IMR-90 (cell line): ENCODE results near the gene NENF.

Source experiments
- BHLHE40 ChIP-seq: fragments of 150-350 bp; IDR thresholded peaks from 2 replicates; pipeline ENCODE4 v1.6.1; 2016; ENCODE audit warnings: mild to moderate bottlenecking, low read depth, low read length
- CEBPB ChIP-seq: IDR thresholded peaks from 2 replicates; pipeline ENCODE4 v1.6.1; 2012; ENCODE audit warnings: low read depth, low read length, improper control_type of control experiment
- CTCF ChIP-seq: conservative IDR thresholded peaks from 2 replicates; pipeline ENCODE4 v1.5.1; 2012; ENCODE audit warnings: mild to moderate bottlenecking, low read depth, low read length, improper control_type of control experiment
- ELK1 ChIP-seq: fragments of 150-350 bp; IDR thresholded peaks from 2 replicates; pipeline ENCODE4 v1.6.1; 2016; ENCODE audit warnings: low read depth, mild to moderate bottlenecking, low read length, moderate library complexity, borderline replicate concordance
- FOS ChIP-seq: fragments of 150-350 bp; IDR thresholded peaks from 2 replicates; pipeline ENCODE4 v1.6.1; 2016; ENCODE audit warnings: low read depth, low read length
- MAFK ChIP-seq: IDR thresholded peaks from 2 replicates; pipeline ENCODE4 v1.6.1; 2012; ENCODE audit warnings: low read depth, low read length, improper control_type of control experiment
- MXI1 ChIP-seq: IDR thresholded peaks from 2 replicates; pipeline ENCODE4 v1.6.1; 2012; ENCODE audit warnings: low read depth, mild to moderate bottlenecking, low read length, moderate library complexity, borderline replicate concordance
- NFE2L2 ChIP-seq: fragments of 150-350 bp; IDR thresholded peaks from 2 replicates; pipeline ENCODE4 v1.6.1; 2016; ENCODE audit warnings: low read depth, mild to moderate bottlenecking, low read length
- POLR2A ChIP-seq: IDR thresholded peaks from 2 replicates; pipeline ENCODE4 v1.6.1; 2012; ENCODE audit warnings: mild to moderate bottlenecking, low read depth, low read length
- RAD21 ChIP-seq: IDR thresholded peaks from 2 replicates; pipeline ENCODE4 v1.6.1; 2012; ENCODE audit warnings: low read length, improper control_type of control experiment
- RFX5 ChIP-seq: IDR thresholded peaks from 2 replicates; pipeline ENCODE4 v1.8.0; 2012; ENCODE audit warnings: low read depth, mild to moderate bottlenecking, low read length, moderate library complexity
- SMC3 ChIP-seq: fragments of 150-350 bp; IDR thresholded peaks from 2 replicates; pipeline ENCODE4 v1.6.1; 2016; ENCODE audit warnings: low read depth, mild to moderate bottlenecking, antibody characterized with exemption, low read length, moderate library complexity
- USF2 ChIP-seq: fragments of 150-350 bp; IDR thresholded peaks from 2 replicates; pipeline ENCODE4 v1.6.1; 2017; ENCODE audit warnings: mild to moderate bottlenecking, antibody characterized with exemption, low read length, low read depth

GRCh38 chr1:212458817-212459216 lies 26.1 kb downstream of the NENF start:
- TF ChIP-seq SMC3, result no peak
- TF ChIP-seq CTCF, result no peak
- no peak for TF ChIP-seq MXI1
- no peak for TF ChIP-seq POLR2A
- TF ChIP-seq NFE2L2, result no peak
- TF ChIP-seq RAD21, result no peak
- TF ChIP-seq ELK1, result no peak
- TF ChIP-seq FOS, result no peak
- TF ChIP-seq USF2, result no peak
- TF ChIP-seq CEBPB, result no peak
- no peak for TF ChIP-seq BHLHE40
- no peak for TF ChIP-seq RFX5
- no peak for TF ChIP-seq MAFK
